Astrocyte (in vitro differentiated cells and primary cell): ENCODE results near the gene SAYSD1. TPM values are rescaled to one million over a fixed set of nuclear protein-coding genes. Genes with fewer than 3 reads are reported as not detected.

Experiments
- DNase-seq: peaks from one replicate; pipeline ENCODE4 v3.0.0-alpha.2; 2010; ENCODE audit warnings: low read depth
- FAIRE-seq: peaks from 2 replicates; lab custom pipeline; 2011; peaks lifted over from hg19 to GRCh38; lab: Jason Lieb, UNC
- H2AFZ ChIP-seq: 2 replicates; pipeline ENCODE4 v1.6.0; 2012; ENCODE audit warnings: low read depth, low read length, inconsistent platforms
- H3K27ac ChIP-seq: 2 replicates; pipeline ENCODE4 v1.5.1; 2011; ENCODE audit warnings: low read depth, low read length, inconsistent platforms
- H3K27me3 ChIP-seq: 2 replicates; pipeline ENCODE4 v1.6.0; 2011; ENCODE audit warnings: low read length, inconsistent platforms; ENCODE audit not compliant: insufficient read depth
- H3K36me3 ChIP-seq: 2 replicates; pipeline ENCODE4 v1.5.1; 2011; ENCODE audit warnings: low read length, inconsistent platforms; ENCODE audit not compliant: insufficient read depth
- H3K4me1 ChIP-seq: 2 replicates; pipeline ENCODE4 v1.5.1; 2011; ENCODE audit warnings: low read length, inconsistent platforms; ENCODE audit not compliant: insufficient read depth
- H3K4me2 ChIP-seq: 2 replicates; pipeline ENCODE4 v1.6.0; 2012; ENCODE audit warnings: low read length, inconsistent platforms
- H3K4me3 ChIP-seq: 2 replicates; pipeline ENCODE4 v1.5.1; 2011; ENCODE audit warnings: low read depth, mild to moderate bottlenecking, low read length, inconsistent platforms; ENCODE audit not compliant: insufficient read depth
- H3K79me2 ChIP-seq: 2 replicates; pipeline ENCODE4 v1.6.0; 2012; ENCODE audit warnings: mild to moderate bottlenecking, low read length, inconsistent platforms; ENCODE audit not compliant: insufficient read depth
- H3K9ac ChIP-seq: 2 replicates; pipeline ENCODE4 v1.6.0; 2012; ENCODE audit warnings: mild to moderate bottlenecking, low read length, inconsistent platforms
- H3K9me3 ChIP-seq: 2 replicates; pipeline ENCODE4 v1.5.1; 2012; ENCODE audit warnings: low read depth, mild to moderate bottlenecking, low read length, inconsistent platforms; ENCODE audit not compliant: insufficient read depth
- H4K20me1 ChIP-seq: 2 replicates; pipeline ENCODE4 v1.6.0; 2012; ENCODE audit warnings: low read length, inconsistent platforms; ENCODE audit not compliant: insufficient read depth
- H3K27ac Mint-ChIP-seq: one replicate; pipeline ENCODE4 v1.8.0; 2021; ENCODE audit warnings: mild to moderate bottlenecking, mixed read lengths; ENCODE audit not compliant: unreplicated experiment
- H3K27me3 Mint-ChIP-seq: one replicate; pipeline ENCODE4 v1.8.0; 2021; ENCODE audit warnings: low read depth, mixed read lengths; ENCODE audit not compliant: unreplicated experiment
- H3K36me3 Mint-ChIP-seq: one replicate; pipeline ENCODE4 v1.8.0; 2021; ENCODE audit warnings: low read depth, mixed read lengths; ENCODE audit not compliant: unreplicated experiment
- H3K4me1 Mint-ChIP-seq: one replicate; pipeline ENCODE4 v1.8.0; 2021; ENCODE audit warnings: low read depth, mixed read lengths; ENCODE audit not compliant: unreplicated experiment
- H3K4me3 Mint-ChIP-seq: one replicate; pipeline ENCODE4 v1.8.0; 2021; ENCODE audit warnings: mild to moderate bottlenecking, moderate library complexity, mixed read lengths; ENCODE audit not compliant: unreplicated experiment
- H3K9me3 Mint-ChIP-seq: one replicate; pipeline ENCODE4 v1.8.0; 2021; ENCODE audit warnings: mild to moderate bottlenecking, mixed read lengths; ENCODE audit not compliant: unreplicated experiment
- EZH2 ChIP-seq: IDR thresholded peaks from 2 replicates; pipeline ENCODE4 v1.6.1; 2012; ENCODE audit warnings: mild to moderate bottlenecking, low read length, inconsistent platforms; ENCODE audit not compliant: insufficient read depth
- total RNA-seq: library from RNA; stranded (reverse); gene quantifications from 2 replicates; pipeline ENCODE4 v1.2.1, GENCODE V29; 2021
- TF ChIP-seq, protein P1 (sequence below): IDR thresholded peaks from 2 replicates; pipeline ENCODE4 v1.5.1; 2011; ENCODE audit warnings: low read depth, mild to moderate bottlenecking, inconsistent platforms, low read length, moderate library complexity; ENCODE audit not compliant: insufficient read depth

The SAYSD1 gene
- total RNA-seq, 1 donor from 2014 or later = 9.4 TPM

DNA sequence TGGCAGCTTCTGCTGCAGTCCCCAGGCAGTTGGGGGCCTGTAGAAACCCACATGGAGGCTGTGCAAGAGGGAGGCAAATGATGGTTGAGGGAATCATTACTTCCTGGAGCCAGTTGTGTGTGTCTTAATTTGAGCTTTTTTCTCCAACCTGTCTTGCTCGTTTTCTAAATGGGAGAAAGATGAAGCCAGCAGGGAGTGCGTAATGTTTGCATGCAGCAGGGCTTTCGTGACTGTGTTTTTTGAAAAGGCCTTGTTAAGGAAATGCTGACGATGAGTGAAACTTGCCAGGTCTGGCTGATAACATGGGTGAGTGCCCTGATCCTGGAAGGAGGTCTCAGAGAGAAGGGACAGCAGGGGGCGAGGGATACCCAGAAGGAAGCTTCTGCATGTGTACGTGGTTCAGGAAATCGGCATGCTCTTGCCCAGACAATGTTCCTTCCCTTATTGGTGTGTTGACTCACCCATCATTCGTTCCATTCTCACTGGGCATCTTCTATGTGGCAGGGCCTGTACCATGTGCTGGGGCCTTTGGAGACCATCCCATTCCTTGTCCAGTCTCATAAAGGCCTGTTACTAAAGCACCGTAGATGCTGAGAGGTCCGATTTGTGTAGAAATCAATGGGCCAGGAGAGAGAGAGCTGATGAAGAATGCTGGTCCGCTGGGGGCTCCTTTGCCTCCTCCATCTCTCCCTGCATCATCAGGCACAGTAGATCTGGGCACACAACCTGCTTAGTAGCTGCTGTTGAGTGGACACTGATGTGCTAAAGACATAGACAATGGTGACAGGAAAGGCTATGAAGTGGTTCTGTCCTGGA is 39.0 kb downstream of the SAYSD1 start:
- no peaks in the 10 kb centered on the region for H3K36me3 Mint-ChIP-seq
- Histone ChIP-seq H4K20me1 (no peaks in the 10 kb centered on the region), H3K4me2 (no peak overlapping the region), H3K9ac (no peak overlapping the region), H3K27ac (no peak overlapping the region), H3K36me3 (no peaks in the 10 kb centered on the region), H3K4me1 (no peaks in the 10 kb centered on the region), H3K27me3 (no peaks in the 10 kb centered on the region), H3K79me2 (no peaks in the 10 kb centered on the region), H3K9me3 (no peaks in the 10 kb centered on the region), H3K4me3 (no peak overlapping the region), H2AFZ (no peak overlapping the region)
- no peak overlapping the region for H3K4me3 Mint-ChIP-seq
- H3K27ac Mint-ChIP-seq = no peak overlapping the region
- FAIRE-seq (no peak), DNase-seq (no peak)
- peaks cover 2% of the 10 kb centered on the region for H3K9me3 Mint-ChIP-seq
- H3K27me3 Mint-ChIP-seq = peaks cover 56% of the 10 kb centered on the region
- no peak for TF ChIP-seq EZH2
- TF ChIP-seq, protein P1, sequence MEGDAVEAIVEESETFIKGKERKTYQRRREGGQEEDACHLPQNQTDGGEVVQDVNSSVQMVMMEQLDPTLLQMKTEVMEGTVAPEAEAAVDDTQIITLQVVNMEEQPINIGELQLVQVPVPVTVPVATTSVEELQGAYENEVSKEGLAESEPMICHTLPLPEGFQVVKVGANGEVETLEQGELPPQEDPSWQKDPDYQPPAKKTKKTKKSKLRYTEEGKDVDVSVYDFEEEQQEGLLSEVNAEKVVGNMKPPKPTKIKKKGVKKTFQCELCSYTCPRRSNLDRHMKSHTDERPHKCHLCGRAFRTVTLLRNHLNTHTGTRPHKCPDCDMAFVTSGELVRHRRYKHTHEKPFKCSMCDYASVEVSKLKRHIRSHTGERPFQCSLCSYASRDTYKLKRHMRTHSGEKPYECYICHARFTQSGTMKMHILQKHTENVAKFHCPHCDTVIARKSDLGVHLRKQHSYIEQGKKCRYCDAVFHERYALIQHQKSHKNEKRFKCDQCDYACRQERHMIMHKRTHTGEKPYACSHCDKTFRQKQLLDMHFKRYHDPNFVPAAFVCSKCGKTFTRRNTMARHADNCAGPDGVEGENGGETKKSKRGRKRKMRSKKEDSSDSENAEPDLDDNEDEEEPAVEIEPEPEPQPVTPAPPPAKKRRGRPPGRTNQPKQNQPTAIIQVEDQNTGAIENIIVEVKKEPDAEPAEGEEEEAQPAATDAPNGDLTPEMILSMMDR = no peak
- no peaks in the 10 kb centered on the region for H3K4me1 Mint-ChIP-seq

DNA sequence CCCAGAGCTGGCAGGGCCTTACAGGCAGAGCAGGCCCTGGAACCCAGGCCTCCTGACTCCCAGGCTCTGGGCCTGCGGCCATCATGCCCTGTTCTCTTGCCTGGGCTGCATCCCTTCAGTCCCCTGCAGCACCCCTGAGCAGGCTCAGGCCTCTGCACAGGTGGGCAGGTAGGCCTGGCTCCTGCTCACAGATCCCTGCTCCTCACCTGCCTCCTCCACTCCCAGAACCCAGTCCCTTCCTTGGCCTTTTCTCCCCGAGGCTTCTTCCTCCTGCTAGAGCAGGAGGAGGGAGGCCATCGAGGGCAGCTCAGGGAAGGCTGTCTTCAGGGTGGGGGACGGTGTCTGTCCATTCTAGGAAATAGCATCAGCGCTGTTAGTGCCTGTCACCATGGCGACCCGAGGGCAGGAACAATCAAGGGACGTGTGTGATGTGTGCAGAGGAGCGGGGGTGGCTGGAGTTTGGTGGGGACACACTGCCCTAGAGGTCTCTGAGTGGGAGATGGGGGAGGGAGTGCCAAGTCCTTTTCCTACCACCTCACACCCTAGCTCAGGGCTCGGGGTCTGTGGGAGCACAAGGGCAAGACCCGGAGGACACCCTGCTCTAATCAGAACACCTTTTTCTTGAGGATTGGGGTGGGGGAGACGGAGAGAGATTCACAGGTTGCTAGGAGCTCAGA is 39.8 kb downstream of the SAYSD1 start:
- FAIRE-seq = no peak

More for the DNA sequence above, 39.8 kb downstream of the SAYSD1 start:
- Mint-ChIP-seq H3K4me3 (no peak overlapping the region), H3K4me1 (no peaks in the 10 kb centered on the region), H3K27ac (no peak overlapping the region), H3K36me3 (no peaks in the 10 kb centered on the region), H3K27me3 (peaks cover 49% of the 10 kb centered on the region), H3K9me3 (peaks cover 2% of the 10 kb centered on the region)
- no peaks in the 10 kb centered on the region for H3K27me3 ChIP-seq
- H3K9me3 ChIP-seq = no peaks in the 10 kb centered on the region
- H3K4me3 ChIP-seq = no peak overlapping the region
- H3K9ac ChIP-seq = no peak overlapping the region
- no peak overlapping the region for H2AFZ ChIP-seq
- H3K4me2 ChIP-seq = no peak overlapping the region
- no peak overlapping the region for H3K27ac ChIP-seq
- no peaks in the 10 kb centered on the region for H4K20me1 ChIP-seq
- no peaks in the 10 kb centered on the region for H3K4me1 ChIP-seq
- TF ChIP-seq EZH2 = no peak
- TF ChIP-seq, protein P1 = no peak
- no peak for DNase-seq
- no peaks in the 10 kb centered on the region for H3K79me2 ChIP-seq
- H3K36me3 ChIP-seq = no peaks in the 10 kb centered on the region
